IPS-20b (cell line): ENCODE results near the gene TBX15.
"Not testable (repeated sequence)": the region's sequence is repeated elsewhere in the genome, so short reads cannot be mapped to it uniquely, and the experiment has no call there.

Experiments
- H3K27ac ChIP-seq: one replicate; pipeline ENCODE4 v1.5.1; 2013; ENCODE audit warnings: low read length
- H3K27me3 ChIP-seq: 2 replicates; pipeline ENCODE4 v1.6.1; 2013; ENCODE audit warnings: mild to moderate bottlenecking, low read length, inconsistent platforms; ENCODE audit not compliant: insufficient read depth
- H3K36me3 ChIP-seq: 2 replicates; pipeline ENCODE4 v1.6.1; 2013; ENCODE audit warnings: low read depth, mild to moderate bottlenecking, inconsistent platforms, low read length, moderate library complexity; ENCODE audit not compliant: insufficient read depth
- H3K4me1 ChIP-seq: 2 replicates; pipeline ENCODE4 v1.6.1; 2013; ENCODE audit warnings: mild to moderate bottlenecking, control low read depth, inconsistent platforms, low read length, moderate library complexity; ENCODE audit not compliant: insufficient read depth
- H3K4me3 ChIP-seq: 2 replicates; pipeline ENCODE4 v1.5.1; 2013; ENCODE audit warnings: mild to moderate bottlenecking, low read length, inconsistent platforms
- H3K9ac ChIP-seq: 2 replicates; pipeline ENCODE4 v1.6.1; 2013; ENCODE audit warnings: low read depth, mild to moderate bottlenecking, inconsistent platforms, low read length, moderate library complexity
- H3K9me3 ChIP-seq: 2 replicates; pipeline ENCODE4 v1.6.1; 2013; ENCODE audit warnings: mild to moderate bottlenecking, low read depth, low read length, inconsistent platforms; ENCODE audit not compliant: insufficient read depth

The TBX15 gene

GRCh38 chr1:118963456-118964430 lies 24.4 kb downstream of the TBX15 start:
- H3K36me3 ChIP-seq: no peaks in the 10 kb centered on the region
- peaks cover 27% of the 10 kb centered on the region for H3K4me1 ChIP-seq
- H3K27ac ChIP-seq: no peak overlapping the region
- no peak overlapping the region for H3K4me3 ChIP-seq
- no peak overlapping the region for H3K9ac ChIP-seq
- no peaks in the 10 kb centered on the region for H3K27me3 ChIP-seq
- no peaks in the 10 kb centered on the region for H3K9me3 ChIP-seq

GRCh38 chr1:118963138-118963455 lies 25.0 kb downstream of the TBX15 start:
- H3K27ac ChIP-seq: no peak overlapping the region
- H3K9ac ChIP-seq: no peak overlapping the region
- H3K36me3 ChIP-seq: no peaks in the 10 kb centered on the region
- no peak overlapping the region for H3K4me3 ChIP-seq
- no peaks in the 10 kb centered on the region for H3K9me3 ChIP-seq
- peaks cover 29% of the 10 kb centered on the region for H3K4me1 ChIP-seq
- no peaks in the 10 kb centered on the region for H3K27me3 ChIP-seq

- peaks cover 29% of the 10 kb centered on the region for H3K4me1 ChIP-seq
- H3K27ac ChIP-seq: no peak overlapping the region
- H3K9me3 ChIP-seq: no peaks in the 10 kb centered on the region
- H3K9ac ChIP-seq: no peak overlapping the region
- H3K27me3 ChIP-seq: no peaks in the 10 kb centered on the region
- H3K4me3 ChIP-seq: no peak overlapping the region
- H3K36me3 ChIP-seq: no peaks in the 10 kb centered on the region
Observed at GRCh38 chr1:118961156-118961555, 27.0 kb downstream of the TBX15 start.

- H3K27ac ChIP-seq: peak overlapping the region; percentile 53
- H3K4me3 ChIP-seq: peak overlapping the region; percentile 17; the same call in 1 of the 2 replicates
- no peaks in the 10 kb centered on the region for H3K36me3 ChIP-seq
- H3K4me1 ChIP-seq: peaks cover 29% of the 10 kb centered on the region
- no peak overlapping the region; the same call in 1 of the 2 replicates for H3K9ac ChIP-seq
- no peaks in the 10 kb centered on the region for H3K9me3 ChIP-seq
- H3K27me3 ChIP-seq: no peaks in the 10 kb centered on the region
Observed at GRCh38 chr1:118960567-118961136, 27.5 kb downstream of the TBX15 start.

GRCh38 chr1:118960026-118960561 lies 28.0 kb downstream of the TBX15 start:
- Histone ChIP-seq H3K9me3 (no peaks in the 10 kb centered on the region), H3K4me1 (peaks cover 29% of the 10 kb centered on the region), H3K4me3 (peak overlapping the region; percentile 17; the same call in 1 of the 2 replicates), H3K27me3 (no peaks in the 10 kb centered on the region), H3K9ac (peak overlapping the region; percentile 23; the same call in 1 of the 2 replicates), H3K36me3 (no peaks in the 10 kb centered on the region), H3K27ac (peak overlapping the region; percentile 1)

- no peaks in the 10 kb centered on the region for H3K9me3 ChIP-seq
- H3K9ac ChIP-seq: peak overlapping the region; percentile 23; the same call in 1 of the 2 replicates
- no peak overlapping the region for H3K4me3 ChIP-seq
- no peak overlapping the region for H3K27ac ChIP-seq
- H3K4me1 ChIP-seq: peaks cover 29% of the 10 kb centered on the region
- no peaks in the 10 kb centered on the region for H3K36me3 ChIP-seq
- H3K27me3 ChIP-seq: no peaks in the 10 kb centered on the region
Observed at GRCh38 chr1:118958937-118959631, 29.1 kb downstream of the TBX15 start.

GRCh38 chr1:118958140-118958539 lies 30.0 kb downstream of the TBX15 start:
- peaks cover 29% of the 10 kb centered on the region for H3K4me1 ChIP-seq
- H3K27ac ChIP-seq: no peak overlapping the region
- H3K4me3 ChIP-seq: no peak overlapping the region
- no peak overlapping the region for H3K9ac ChIP-seq
- H3K36me3 ChIP-seq: no peaks in the 10 kb centered on the region
- H3K27me3 ChIP-seq: no peaks in the 10 kb centered on the region
- no peaks in the 10 kb centered on the region for H3K9me3 ChIP-seq

GRCh38 chr1:118957579-118957978 lies 30.6 kb downstream of the TBX15 start:
- peaks cover 29% of the 10 kb centered on the region for H3K4me1 ChIP-seq
- H3K9ac ChIP-seq, H3K27me3 ChIP-seq, H3K27ac ChIP-seq, H3K4me3 ChIP-seq, H3K36me3 ChIP-seq, H3K9me3 ChIP-seq: not testable (repeated sequence)

GRCh38 chr1:118954301-118954905 lies 33.7 kb downstream of the TBX15 start:
- Histone ChIP-seq H3K4me3 (no peak overlapping the region), H3K36me3 (no peaks in the 10 kb centered on the region), H3K4me1 (peaks cover 9% of the 10 kb centered on the region), H3K27ac (no peak overlapping the region), H3K27me3 (no peaks in the 10 kb centered on the region), H3K9me3 (no peaks in the 10 kb centered on the region), H3K9ac (no peak overlapping the region)

GRCh38 chr1:118951270-118951936 lies 36.7 kb downstream of the TBX15 start:
- peaks cover 2% of the 10 kb centered on the region; the same call in 1 of the 2 replicates for H3K4me1 ChIP-seq
- no peaks in the 10 kb centered on the region for H3K27me3 ChIP-seq
- H3K36me3 ChIP-seq: no peaks in the 10 kb centered on the region
- no peaks in the 10 kb centered on the region for H3K9me3 ChIP-seq
- H3K27ac ChIP-seq: no peak overlapping the region
- no peak overlapping the region for H3K9ac ChIP-seq
- no peak overlapping the region for H3K4me3 ChIP-seq

- Histone ChIP-seq H3K27ac (no peak overlapping the region), H3K27me3 (no peaks in the 10 kb centered on the region), H3K4me3 (no peak overlapping the region), H3K9ac (no peak overlapping the region), H3K9me3 (no peaks in the 10 kb centered on the region), H3K4me1 (peaks cover 2% of the 10 kb centered on the region; the same call in 1 of the 2 replicates), H3K36me3 (no peaks in the 10 kb centered on the region)
Observed at GRCh38 chr1:118949315-118949714, 38.8 kb downstream of the TBX15 start.
